Measurements from ENCODE around the gene CNKSR1.

The CNKSR1 gene

DNA sequence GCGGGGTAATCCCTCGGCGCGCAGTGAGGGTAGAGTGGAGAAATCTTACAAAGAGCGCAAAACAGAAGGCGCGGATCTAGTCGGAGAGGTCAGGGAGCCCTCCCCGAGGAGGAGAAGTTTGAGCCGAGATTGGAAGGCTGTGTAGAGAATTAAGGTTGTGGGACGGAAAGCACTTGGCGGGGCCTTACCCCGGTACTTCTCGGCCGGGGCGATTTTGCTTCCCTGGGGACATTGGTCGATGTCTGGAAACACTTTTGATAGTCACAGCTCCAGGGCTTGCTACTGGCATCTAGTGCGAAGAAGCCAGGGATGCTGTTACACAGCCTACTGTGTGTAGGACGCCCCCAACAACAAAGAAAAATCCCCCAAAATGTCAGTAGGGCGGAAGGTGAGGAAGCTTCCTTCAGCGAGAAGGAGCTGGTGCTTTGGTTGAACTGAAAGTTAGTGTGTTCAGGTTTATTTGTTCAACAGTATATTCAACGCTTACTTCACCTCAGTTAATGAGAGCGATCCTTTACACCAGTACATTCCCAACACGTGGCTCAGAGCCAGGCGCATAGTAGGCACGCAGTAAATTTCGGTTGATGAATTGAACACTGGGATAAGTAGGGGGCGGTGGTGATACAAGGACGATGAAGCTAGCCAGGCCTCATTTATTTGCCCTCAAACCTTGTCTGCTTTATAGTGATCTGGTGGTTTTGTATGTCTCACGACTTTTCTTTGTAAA lies 57.5 kb downstream of the CNKSR1 start:
- DNase-seq: peak; percentile 36

DNA sequence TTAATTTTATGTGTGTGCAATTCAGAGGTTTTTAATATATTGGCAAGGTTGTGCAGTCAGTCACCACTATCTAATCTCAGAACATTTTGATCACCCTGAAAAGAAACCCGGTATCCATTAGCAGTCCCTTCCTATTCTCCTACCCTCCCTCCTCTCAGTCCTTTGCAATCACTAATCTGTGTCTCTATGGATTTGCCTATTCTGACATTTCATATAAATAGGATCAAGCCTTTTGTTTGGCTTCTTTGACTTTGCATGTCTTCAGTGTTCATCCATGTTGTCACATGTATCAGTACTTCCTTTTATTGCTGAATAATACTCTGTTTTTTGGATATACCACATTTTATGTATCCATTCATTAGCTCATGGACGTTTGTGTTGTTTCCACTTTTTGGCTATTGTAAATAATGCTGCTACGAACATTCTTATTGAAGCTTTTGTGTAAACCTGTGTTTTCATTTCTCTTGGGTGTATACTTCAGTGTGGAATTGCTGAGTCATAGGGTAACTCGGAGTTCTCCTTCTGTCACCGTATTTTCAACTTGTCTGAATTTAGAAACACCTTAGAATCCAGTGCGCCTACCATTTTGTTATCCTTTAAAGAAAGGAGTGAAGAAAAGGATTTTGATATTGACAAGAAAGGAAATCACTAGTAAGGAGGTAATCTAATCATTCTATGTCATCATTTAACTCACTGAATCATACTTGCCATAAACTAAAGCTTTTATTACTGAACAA lies 60.1 kb downstream of the CNKSR1 start:
- DNase-seq: peak; percentile 9

Data from MV-4-11 (cell line).